Activated CD8-positive, alpha-beta memory T cell treated with anti-CD3 and anti-CD28 coated beads for 36 hours (primary cell): Measurements from ENCODE around the gene MTFP1. TPM values are rescaled to one million over a fixed set of nuclear protein-coding genes. Genes with fewer than 3 reads are reported as not detected.
"Not testable (repeated sequence)": the region's sequence is repeated elsewhere in the genome, so short reads cannot be mapped to it uniquely, and the experiment has no call there.

Experiments
- CTCF ChIA-PET: fragments of 350-600 bp; sonication (Branson Sonifier 250); formaldehyde crosslinking; loops from one replicate; lab custom pipeline; 2021; ENCODE audit warnings: antibody characterized with exemption; lab: Charles Lee
- POLR2A ChIA-PET: fragments of 350-600 bp; sonication (Branson Sonifier 250); formaldehyde crosslinking; loops from one replicate; lab custom pipeline; 2021; ENCODE audit warnings: antibody characterized with exemption; lab: Charles Lee
- total RNA-seq, 2 experiments: library from RNA; stranded (reverse); gene quantifications; one replicate each; pipeline ENCODE4 v1.2.3, GENCODE V29; 2021

Gene MTFP1
- total RNA-seq, 2 experiments from 2014 or later, result 125 to 126 TPM

GRCh38 chr22:30459181-30460052 is 33.8 kb downstream of the MTFP1 start:
- CTCF ChIA-PET, result interaction anchor here (1.4 kb wide), 1 partner anchor 25 kb away, joined by 3 read pairs; no protein-coding TSS in a partner anchor
- POLR2A ChIA-PET, result no interaction called here

GRCh38 chr22:30460147-30460546 is 34.6 kb downstream of the MTFP1 start:
- ChIA-PET POLR2A (no interaction called here), CTCF (no interaction called here)

GRCh38 chr22:30460555-30460954 is 35.0 kb downstream of the MTFP1 start:
- CTCF ChIA-PET, POLR2A ChIA-PET: not testable (repeated sequence)

GRCh38 chr22:30469165-30469564 is 43.6 kb downstream of the MTFP1 start:
- CTCF ChIA-PET, result no interaction called here
- POLR2A ChIA-PET, result no interaction called here

- ChIA-PET CTCF (no interaction called here), POLR2A (no interaction called here)
Measured at GRCh38 chr22:30470655-30471054, 45.1 kb downstream of the MTFP1 start.

GRCh38 chr22:30471616-30472318 is 46.2 kb downstream of the MTFP1 start, which contains the start of gene SEC14L3:
TSS of gene SEC14L3 (minus strand) at chr22:30472017. CDS start at chr22:30471958, 59 bp downstream.
- CTCF ChIA-PET, result no interaction called here
- POLR2A ChIA-PET, result no interaction called here

GRCh38 chr22:30472994-30473720 is 47.6 kb downstream of the MTFP1 start:
- ChIA-PET CTCF (interaction anchor here (0.6 kb wide), 1 partner anchor 73 kb away, joined by 4 read pairs; no protein-coding TSS in a partner anchor), POLR2A (no interaction called here)

GRCh38 chr22:30474121-30474520 is 48.6 kb downstream of the MTFP1 start:
- ChIA-PET POLR2A (no interaction called here), CTCF (interaction anchor here (0.6 to 1.5 kb wide), 2 partner anchors 12 to 72 kb away, joined by 4 to 5 read pairs; no protein-coding TSS in a partner anchor)

- ChIA-PET POLR2A (no interaction called here), CTCF (interaction anchor here (1.5 kb wide), 1 partner anchor 11 kb away, joined by 5 read pairs; no protein-coding TSS in a partner anchor)
Measured at GRCh38 chr22:30474683-30475424, 49.3 kb downstream of the MTFP1 start.

Other genes with a start within 250 kb of the MTFP1 start
- 100 to 1,000 TPM; 121 to 128 TPM for gene LIF, start 179.0 kb upstream of the MTFP1 start, total RNA-seq
- gene OSM, start 158.9 kb upstream of the MTFP1 start, total RNA-seq, result 10 to 100 TPM; 21.1 to 23.3 TPM
- gene CASTOR1, start 136.3 kb upstream of the MTFP1 start, total RNA-seq, result 1 to 10 TPM; 1.9 to 4.2 TPM
- gene TBC1D10A, start 98.8 kb upstream of the MTFP1 start, total RNA-seq, result 10 to 100 TPM; 12.8 to 13.0 TPM
- 100 to 1,000 TPM; 229 to 231 TPM for gene SF3A1, start 68.9 kb upstream of the MTFP1 start, total RNA-seq
- 1 to 10 TPM; 2.1 to 3.3 TPM for gene CCDC157, start 68.8 kb upstream of the MTFP1 start, total RNA-seq
- 1 to 10 TPM; 7.1 to 7.7 TPM for gene RNF215, start 38.4 kb upstream of the MTFP1 start, total RNA-seq
- gene SEC14L2, start 28.8 kb upstream of the MTFP1 start, total RNA-seq, result 1 to 10 TPM; 6.0 to 7.7 TPM
- not detected for gene SEC14L3, start 46.2 kb downstream of the MTFP1 start, total RNA-seq
- gene SEC14L4, start 79.9 kb downstream of the MTFP1 start, total RNA-seq, result not detected
- not detected for gene SEC14L6, start 121.0 kb downstream of the MTFP1 start, total RNA-seq
- gene GAL3ST1, start 148.9 kb downstream of the MTFP1 start, total RNA-seq, result not detected
- gene PES1, start 166.1 kb downstream of the MTFP1 start, total RNA-seq, result 100 to 1,000 TPM; 183 to 184 TPM
- gene TCN2, start 181.4 kb downstream of the MTFP1 start, total RNA-seq, result under 1 TPM in 1 of 2 experiments, not detected in 1; 0.19 TPM
- 1 to 10 TPM; 6.7 to 6.8 TPM for gene SLC35E4, start 210.0 kb downstream of the MTFP1 start, total RNA-seq
- 10 to 100 TPM; 10.4 to 11.5 TPM for gene DUSP18, start 242.1 kb downstream of the MTFP1 start, total RNA-seq